ENCODE measurements around the gene PRKCQ.

PRKCQ gene

GRCh38 chr10:6530211-6530840 is 49.8 kb downstream of the PRKCQ start:
- no peak overlapping the region for H3K4me3 ChIP-seq (ENCODE audit: low read length)
- TF ChIP-seq CTCF (conservative IDR thresholded peaks at IDR 0.05; ENCODE audit: low read length): no peak
- DNase-seq (ENCODE audit: low read depth): no peak

- DNase-seq (ENCODE audit: low read depth): no peak
- TF ChIP-seq CTCF (conservative IDR thresholded peaks at IDR 0.05; ENCODE audit: low read length): no peak
- H3K4me3 ChIP-seq (ENCODE audit: low read length): no peak overlapping the region
Measured at GRCh38 chr10:6528198-6528950, 51.7 kb downstream of the PRKCQ start.

- no peak for DNase-seq (ENCODE audit: low read depth)
- H3K4me3 ChIP-seq (ENCODE audit: low read length): no peak overlapping the region
- TF ChIP-seq CTCF (conservative IDR thresholded peaks at IDR 0.05; ENCODE audit: low read length): no peak
Measured at GRCh38 chr10:6525599-6526165, 54.4 kb downstream of the PRKCQ start.

GRCh38 chr10:6522230-6522629 is 57.8 kb downstream of the PRKCQ start:
- no peak overlapping the region for H3K4me3 ChIP-seq (ENCODE audit: low read length)
- DNase-seq (ENCODE audit: low read depth): no peak
- TF ChIP-seq CTCF (conservative IDR thresholded peaks at IDR 0.05; ENCODE audit: low read length): no peak

- no peak for TF ChIP-seq CTCF (conservative IDR thresholded peaks at IDR 0.05; ENCODE audit: low read length)
- H3K4me3 ChIP-seq (ENCODE audit: low read length): no peak overlapping the region
- DNase-seq (ENCODE audit: low read depth): no peak
Measured at GRCh38 chr10:6520138-6520537, 59.9 kb downstream of the PRKCQ start.

GRCh38 chr10:6518791-6519429 is 61.2 kb downstream of the PRKCQ start:
- no peak for TF ChIP-seq CTCF (conservative IDR thresholded peaks at IDR 0.05; ENCODE audit: low read length)
- DNase-seq (ENCODE audit: low read depth): no peak
- H3K4me3 ChIP-seq (ENCODE audit: low read length): no peak overlapping the region
